Endothelial cell (in vitro differentiated cells): Measurements from ENCODE around the gene CRAT. TPM values are rescaled to one million over a fixed set of nuclear protein-coding genes. Genes with fewer than 3 reads are reported as not detected.

ENCODE experiments used
- DNase-seq: peaks from one replicate; pipeline ENCODE4 v3.0.0; 2021; ENCODE audit warnings: low spot score
- H3K27ac Mint-ChIP-seq: one replicate; pipeline ENCODE4 v1.8.0; 2021; ENCODE audit warnings: mixed read lengths, inconsistent platforms; ENCODE audit not compliant: unreplicated experiment
- H3K27me3 Mint-ChIP-seq: one replicate; pipeline ENCODE4 v1.8.0; 2021; ENCODE audit warnings: mild to moderate bottlenecking, moderate library complexity, mixed read lengths, inconsistent platforms; ENCODE audit not compliant: unreplicated experiment
- H3K36me3 Mint-ChIP-seq: one replicate; pipeline ENCODE4 v1.8.0; 2021; ENCODE audit warnings: mild to moderate bottlenecking, low read depth, mixed read lengths, inconsistent platforms; ENCODE audit not compliant: unreplicated experiment
- H3K4me1 Mint-ChIP-seq: one replicate; pipeline ENCODE4 v1.8.0; 2021; ENCODE audit warnings: mild to moderate bottlenecking, mixed read lengths, inconsistent platforms; ENCODE audit not compliant: unreplicated experiment
- H3K4me3 Mint-ChIP-seq: one replicate; pipeline ENCODE4 v1.8.0; 2021; ENCODE audit warnings: mild to moderate bottlenecking, mixed read lengths, inconsistent platforms; ENCODE audit not compliant: unreplicated experiment
- H3K9me3 Mint-ChIP-seq: one replicate; pipeline ENCODE4 v1.8.0; 2021; ENCODE audit warnings: mixed read lengths, inconsistent platforms; ENCODE audit not compliant: unreplicated experiment
- total RNA-seq: library from RNA; stranded (reverse); fragmentation: NEBNext Ultra II Directional; extraction: Animal tissue kit (Norgen Biotek cat#: 25700); gene quantifications from one replicate; pipeline ENCODE4 v1.2.1, GENCODE V29; 2021; ENCODE audit not compliant: unreplicated experiment
- TF ChIP-seq, protein P1 (sequence below): fragments of 200-600 bp; sonication (generic); IDR thresholded peaks from one replicate; pipeline ENCODE4 v1.5.0; 2021; ENCODE audit warnings: antibody characterized with exemption; ENCODE audit not compliant: unreplicated experiment

CRAT gene
- total RNA-seq, 1 donor from 2014 or later = 42.9 TPM

DNA sequence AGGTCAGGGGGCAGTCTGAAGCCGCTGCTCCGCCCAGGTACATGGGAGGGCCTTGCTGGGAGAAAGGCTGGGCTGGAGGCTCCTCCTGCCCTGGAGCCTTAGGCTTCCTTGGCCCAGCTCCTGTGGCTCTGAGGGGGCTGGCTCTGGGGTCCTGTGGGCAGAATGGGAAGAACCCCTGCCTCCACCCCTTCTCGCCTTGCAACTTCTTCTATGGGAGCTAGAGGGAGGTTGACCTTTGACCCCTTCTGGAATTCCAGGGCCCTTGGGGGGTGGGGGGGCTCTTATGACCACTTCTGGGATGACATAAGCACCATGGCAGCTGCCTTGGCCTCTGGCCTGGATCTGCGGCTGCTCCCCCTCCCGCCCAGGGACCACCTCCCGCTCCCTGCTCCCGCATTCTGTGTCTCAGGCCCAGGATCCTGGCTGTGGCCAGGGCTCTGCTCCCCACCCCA, 35.3 kb upstream of the CRAT start:
- DNase-seq = no peak
- Mint-ChIP-seq H3K9me3 (no peaks in the 10 kb centered on the region), H3K27me3 (peaks cover 9% of the 10 kb centered on the region), H3K27ac (peak overlapping the region; percentile 18), H3K4me3 (no peak overlapping the region), H3K36me3 (peaks cover 15% of the 10 kb centered on the region), H3K4me1 (peaks cover 35% of the 10 kb centered on the region)
- TF ChIP-seq, protein P1, sequence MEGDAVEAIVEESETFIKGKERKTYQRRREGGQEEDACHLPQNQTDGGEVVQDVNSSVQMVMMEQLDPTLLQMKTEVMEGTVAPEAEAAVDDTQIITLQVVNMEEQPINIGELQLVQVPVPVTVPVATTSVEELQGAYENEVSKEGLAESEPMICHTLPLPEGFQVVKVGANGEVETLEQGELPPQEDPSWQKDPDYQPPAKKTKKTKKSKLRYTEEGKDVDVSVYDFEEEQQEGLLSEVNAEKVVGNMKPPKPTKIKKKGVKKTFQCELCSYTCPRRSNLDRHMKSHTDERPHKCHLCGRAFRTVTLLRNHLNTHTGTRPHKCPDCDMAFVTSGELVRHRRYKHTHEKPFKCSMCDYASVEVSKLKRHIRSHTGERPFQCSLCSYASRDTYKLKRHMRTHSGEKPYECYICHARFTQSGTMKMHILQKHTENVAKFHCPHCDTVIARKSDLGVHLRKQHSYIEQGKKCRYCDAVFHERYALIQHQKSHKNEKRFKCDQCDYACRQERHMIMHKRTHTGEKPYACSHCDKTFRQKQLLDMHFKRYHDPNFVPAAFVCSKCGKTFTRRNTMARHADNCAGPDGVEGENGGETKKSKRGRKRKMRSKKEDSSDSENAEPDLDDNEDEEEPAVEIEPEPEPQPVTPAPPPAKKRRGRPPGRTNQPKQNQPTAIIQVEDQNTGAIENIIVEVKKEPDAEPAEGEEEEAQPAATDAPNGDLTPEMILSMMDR = no peak

- H3K27ac Mint-ChIP-seq = peak overlapping the region; percentile 24
- TF ChIP-seq, protein P1 = no peak
- peaks cover 15% of the 10 kb centered on the region for H3K36me3 Mint-ChIP-seq
- DNase-seq = no peak
- peaks cover 37% of the 10 kb centered on the region for H3K4me1 Mint-ChIP-seq
- H3K27me3 Mint-ChIP-seq = peaks cover 9% of the 10 kb centered on the region
- H3K9me3 Mint-ChIP-seq = no peaks in the 10 kb centered on the region
- H3K4me3 Mint-ChIP-seq = no peak overlapping the region
These were observed 34.7 kb upstream of the CRAT start for GRCh38 chr9:129145316-129145715.

DNA sequence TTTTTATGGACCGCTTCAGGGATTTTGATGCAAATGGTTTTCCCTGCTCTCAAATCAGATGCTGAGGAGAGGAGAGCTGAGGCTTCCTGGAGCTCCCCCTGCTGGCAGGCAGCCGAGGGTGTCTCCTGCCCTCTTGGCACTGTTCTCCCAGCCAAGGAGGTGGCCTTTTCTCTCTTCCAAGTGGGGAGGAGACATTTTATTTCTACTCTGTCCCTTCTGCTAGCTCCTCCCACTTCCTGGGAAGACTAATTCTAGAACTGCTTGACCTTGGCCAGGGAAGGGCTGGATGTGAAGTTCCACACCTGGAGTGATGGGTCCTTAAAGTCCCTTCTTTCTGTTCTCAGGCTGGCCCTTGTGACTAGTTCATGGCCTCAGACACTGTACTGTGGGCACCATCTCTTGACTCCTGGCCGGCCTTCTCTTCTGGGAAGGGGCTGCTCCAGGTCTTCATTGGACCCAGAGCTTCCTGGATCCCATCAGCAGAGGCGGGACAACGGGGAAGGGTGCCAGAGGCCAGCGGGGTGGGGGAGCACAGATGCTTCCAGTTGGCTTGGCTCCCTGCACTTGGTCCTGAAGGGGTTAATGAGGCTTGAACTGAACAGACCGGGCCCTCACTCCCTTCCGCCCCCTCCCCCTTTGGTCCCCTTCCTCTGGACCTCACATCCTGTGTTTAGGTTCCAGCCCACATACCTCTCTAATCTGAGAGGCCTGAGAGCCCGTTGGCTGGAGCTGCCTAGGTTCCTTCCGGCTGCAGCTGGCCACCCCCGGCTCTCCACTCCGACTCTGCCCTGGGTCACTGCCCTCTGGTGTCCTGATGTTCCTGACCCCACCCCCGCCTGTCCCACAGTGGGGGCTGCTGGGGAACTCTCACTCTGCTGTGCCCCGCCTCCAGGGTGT, 32.7 kb upstream of the CRAT start:
- peaks cover 11% of the 10 kb centered on the region for H3K27me3 Mint-ChIP-seq
- DNase-seq = peak; percentile 89
- peak overlapping the region; percentile 98 for H3K27ac Mint-ChIP-seq
- H3K9me3 Mint-ChIP-seq = no peaks in the 10 kb centered on the region
- TF ChIP-seq, protein P1 = peak; percentile 83
- peak overlapping the region; percentile 73 for H3K4me3 Mint-ChIP-seq
- H3K4me1 Mint-ChIP-seq = peaks cover 51% of the 10 kb centered on the region
- H3K36me3 Mint-ChIP-seq = peaks cover 9% of the 10 kb centered on the region

DNA sequence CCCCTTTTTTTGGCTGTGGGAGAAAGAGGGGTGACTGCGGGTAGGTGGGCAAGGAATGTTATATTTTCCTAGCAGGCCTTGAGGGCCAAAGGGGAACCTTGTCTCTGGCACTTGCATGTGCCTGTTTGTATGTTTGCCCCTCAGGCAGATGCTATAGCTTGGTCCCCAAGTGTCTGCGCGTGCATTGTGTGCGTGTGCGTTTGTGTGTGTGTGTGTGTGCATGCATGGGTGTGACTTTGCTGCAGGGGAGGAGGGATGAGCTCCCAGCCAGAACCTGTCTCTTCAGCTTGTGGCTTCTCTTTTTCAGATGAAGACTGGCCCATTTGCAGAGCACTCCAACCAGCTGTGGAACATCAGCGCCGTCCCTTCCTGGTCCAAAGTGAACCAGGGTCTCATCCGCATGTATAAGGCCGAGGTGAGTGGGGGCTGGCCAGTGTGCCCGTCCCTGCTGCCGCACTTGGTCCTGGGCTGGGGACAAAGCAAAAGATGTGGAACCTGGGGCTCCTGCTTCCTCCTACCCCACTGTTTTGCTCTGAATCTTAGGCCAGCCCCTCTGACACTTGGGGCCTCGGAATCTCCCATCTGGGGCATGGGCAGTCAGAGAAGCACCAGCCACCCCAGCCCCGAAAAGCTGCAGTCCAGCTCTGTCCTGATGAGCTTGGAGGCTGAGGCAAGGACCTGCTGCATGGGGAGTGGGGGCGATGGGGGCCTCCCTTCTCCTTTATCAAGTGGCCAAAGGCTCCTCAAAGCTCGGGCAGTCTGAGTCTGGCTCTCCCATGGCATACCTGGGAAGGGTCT, 31.7 kb upstream of the CRAT start:
- Mint-ChIP-seq H3K36me3 (peaks cover 9% of the 10 kb centered on the region), H3K27me3 (peaks cover 11% of the 10 kb centered on the region), H3K27ac (peak overlapping the region; percentile 98), H3K4me3 (peak overlapping the region; percentile 37), H3K4me1 (peaks cover 54% of the 10 kb centered on the region), H3K9me3 (no peaks in the 10 kb centered on the region)
- TF ChIP-seq, protein P1 = no peak
- DNase-seq = no peak
